NCI-H748 (cell line): Measurements from ENCODE around the gene RIC1.
"Not testable (repeated sequence)": the region's sequence is repeated elsewhere in the genome, so short reads cannot be mapped to it uniquely, and the experiment has no call there.

Source experiments
- DNase-seq: peaks from one replicate; lab custom pipeline; 2025; ENCODE audit not compliant: unreplicated experiment; lab: John Stamatoyannopoulos, UW

Gene RIC1

DNA sequence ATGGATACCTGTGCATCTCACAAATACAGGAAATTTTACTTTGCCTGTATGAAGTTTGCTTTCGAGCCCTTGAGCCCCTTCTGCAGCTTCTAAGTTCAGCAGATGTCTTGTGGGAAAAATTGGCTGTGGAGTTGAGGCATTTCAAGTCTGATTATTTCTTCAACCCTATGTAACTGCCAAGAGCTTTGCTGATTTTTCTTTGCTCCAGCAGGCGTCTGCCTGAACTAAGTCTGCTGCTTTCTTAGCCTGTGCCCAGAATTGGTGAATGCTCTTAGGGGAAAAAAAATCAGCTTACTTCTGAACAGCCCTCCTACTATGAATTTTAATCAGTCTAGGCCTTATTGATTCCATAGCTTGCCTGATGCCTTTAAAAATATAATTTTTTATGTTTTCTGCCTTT, 41.2 kb downstream of the RIC1 start:
- no peak for DNase-seq

DNA sequence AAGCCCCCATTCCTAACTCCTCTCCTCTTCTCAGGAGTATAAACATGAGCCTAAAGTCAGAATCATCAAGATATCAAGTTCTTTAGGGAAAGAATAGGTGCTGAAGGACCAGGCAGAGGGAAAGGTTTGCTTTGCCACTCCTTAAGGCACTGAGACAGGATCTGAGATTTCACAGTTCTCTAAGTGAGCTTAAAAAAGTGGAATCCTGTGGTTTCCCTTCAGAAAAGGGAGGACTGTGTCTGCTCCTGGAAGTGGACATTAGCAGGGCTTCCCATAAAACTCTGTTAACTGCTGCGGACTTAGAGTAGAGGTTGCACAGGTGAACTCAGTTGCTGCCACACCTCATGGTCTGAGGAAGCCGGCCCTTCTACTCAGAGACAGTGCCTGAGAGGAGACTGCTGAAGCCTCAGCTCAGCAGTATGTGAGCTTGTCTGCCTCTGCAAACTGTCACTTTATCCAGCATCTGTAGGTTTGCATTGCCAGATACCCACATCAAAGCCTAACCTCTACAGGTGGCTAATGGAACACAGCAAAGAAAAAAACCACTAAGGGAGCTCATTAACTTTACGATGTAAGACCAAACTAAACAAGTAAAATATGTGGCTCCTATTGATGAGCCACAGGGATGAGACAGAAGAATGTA, 42.9 kb downstream of the RIC1 start:
- peak; percentile 26 for DNase-seq

DNA sequence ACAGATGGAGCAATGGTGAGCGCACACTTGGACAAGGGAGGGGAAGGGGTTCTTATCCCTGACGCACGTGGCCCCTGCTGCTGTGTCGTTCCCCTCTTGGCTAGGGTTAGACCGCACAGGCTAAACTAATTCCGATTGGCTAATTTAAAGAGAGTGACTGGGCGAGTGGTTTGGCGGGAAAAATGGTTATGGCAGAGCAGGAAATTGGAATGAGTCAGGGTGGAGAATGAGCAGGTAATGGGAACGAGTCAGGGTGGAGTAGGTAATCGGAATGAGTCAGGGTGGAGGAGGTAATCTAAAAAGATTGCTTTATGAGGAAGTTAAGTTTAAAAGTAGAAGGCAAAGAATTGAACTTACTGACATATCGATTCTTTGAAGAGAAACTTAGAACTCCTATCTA, 46.1 kb downstream of the RIC1 start:
- DNase-seq: not testable (repeated sequence)

DNA sequence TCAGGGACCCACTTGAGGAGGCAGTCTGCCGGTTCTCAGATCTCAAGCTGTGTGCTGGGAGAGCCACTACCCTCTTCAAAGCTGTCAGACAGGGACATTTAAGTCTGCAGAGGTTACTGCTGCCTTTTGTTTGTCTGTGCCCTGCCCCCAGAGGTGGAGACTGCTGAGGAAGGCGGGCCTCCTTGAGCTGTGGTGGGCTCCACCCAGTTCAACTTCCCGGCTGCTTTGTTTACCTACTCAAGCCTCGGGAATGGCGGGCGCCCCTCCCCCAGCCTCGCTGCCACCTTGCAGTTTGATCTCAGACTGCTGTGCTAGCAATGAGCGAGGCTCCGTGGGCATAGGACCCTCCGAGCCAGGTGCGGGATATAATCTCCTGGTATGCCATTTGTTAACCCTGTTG, 54.7 kb downstream of the RIC1 start:
- peak; percentile 5 for DNase-seq

DNA sequence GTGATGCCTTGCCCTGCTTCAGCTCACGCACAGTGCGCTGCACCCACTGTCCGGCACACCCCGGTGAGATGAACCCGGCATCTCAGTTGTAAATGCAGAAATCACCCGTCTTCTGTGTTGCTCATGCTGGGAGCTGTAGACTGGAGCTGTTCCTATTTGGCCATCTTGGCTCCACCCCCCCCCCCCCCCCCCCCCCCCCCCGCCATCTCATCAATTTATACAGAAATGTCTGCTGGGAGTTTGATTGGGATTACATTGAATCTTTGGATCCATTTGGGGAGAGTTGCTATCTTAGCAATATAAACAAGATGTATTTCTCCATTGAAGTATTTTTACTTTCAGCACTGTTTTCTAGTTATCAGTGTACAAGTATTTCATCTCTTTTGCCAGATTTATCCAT, 55.2 kb downstream of the RIC1 start:
- no peak for DNase-seq

DNA sequence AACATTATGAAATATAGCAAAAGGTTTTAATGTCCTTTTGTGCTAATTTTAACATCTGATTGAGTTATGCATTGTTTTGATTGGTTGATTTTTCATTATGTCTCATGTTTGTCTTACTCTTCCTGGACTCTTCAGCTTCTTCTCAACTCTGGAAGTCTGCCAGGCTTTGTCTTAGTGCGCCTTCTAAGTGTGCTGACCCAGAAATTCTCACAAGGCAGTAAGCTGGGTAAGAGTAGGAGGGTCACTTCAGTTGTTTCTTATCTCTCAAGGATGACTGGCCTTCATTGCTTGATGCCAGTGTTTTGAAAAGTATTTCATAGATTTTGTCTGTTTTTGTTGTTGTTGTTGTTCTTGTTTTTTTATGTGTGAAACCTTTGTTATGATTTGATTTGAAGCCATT, 59.2 kb downstream of the RIC1 start:
- DNase-seq: no peak

DNA sequence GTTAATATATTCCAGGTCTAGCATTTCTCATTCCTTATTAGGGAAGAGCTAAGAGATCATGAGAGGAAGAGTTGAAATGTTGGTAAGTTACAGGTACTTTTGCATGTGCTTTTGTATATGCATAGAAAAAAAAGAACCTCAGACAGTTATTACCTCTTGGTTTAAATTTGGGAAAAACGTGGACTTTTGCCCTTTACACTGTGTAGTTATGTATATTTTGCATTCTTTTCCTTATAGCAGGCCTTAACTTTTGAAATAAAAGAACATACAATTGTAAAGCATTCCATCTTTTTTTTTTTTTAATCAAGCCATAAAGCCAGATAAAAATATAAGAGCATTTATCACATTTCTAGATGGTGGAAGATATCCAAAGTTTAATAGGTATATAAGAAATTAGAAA, 61.4 kb downstream of the RIC1 start:
- DNase-seq: no peak

DNA sequence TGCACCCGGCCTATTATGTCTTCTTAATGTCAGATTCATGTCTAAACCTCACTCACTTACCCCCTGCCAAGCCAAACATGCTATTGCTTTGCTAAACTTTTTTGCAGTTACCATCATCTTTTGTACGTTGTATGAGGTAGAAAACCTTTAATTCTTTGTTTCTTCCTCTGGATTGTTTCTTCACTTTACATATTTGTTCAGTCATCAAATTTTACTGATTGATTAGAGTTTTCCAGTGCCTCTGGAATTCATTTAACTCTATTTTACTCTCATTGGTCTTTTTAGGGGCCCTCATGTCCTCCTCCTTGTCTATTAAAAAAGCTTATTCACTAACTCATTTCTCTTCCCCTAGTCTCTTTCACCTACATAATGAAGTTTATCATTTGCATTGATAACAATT, 67.0 kb downstream of the RIC1 start:
- no peak for DNase-seq

DNA sequence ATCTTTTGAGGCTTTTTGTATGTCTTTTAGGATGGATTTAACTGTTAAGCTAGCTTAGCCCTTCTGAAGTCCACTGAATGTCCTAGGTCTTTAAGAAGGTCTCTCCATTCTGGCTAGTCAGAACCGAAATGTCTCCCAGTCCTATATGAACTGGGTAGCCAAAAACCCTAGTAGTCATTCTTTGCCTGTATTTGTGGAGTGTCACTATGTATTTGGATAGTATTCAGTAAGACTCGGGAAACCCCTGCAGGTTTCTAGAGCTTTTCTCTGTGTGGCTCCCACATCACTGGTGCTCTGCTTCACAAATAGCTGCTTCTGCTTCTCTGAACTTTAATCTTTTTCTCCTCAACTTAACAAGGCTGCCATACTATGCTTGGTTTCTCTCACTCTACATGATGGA, 68.0 kb downstream of the RIC1 start:
- DNase-seq: no peak

DNA sequence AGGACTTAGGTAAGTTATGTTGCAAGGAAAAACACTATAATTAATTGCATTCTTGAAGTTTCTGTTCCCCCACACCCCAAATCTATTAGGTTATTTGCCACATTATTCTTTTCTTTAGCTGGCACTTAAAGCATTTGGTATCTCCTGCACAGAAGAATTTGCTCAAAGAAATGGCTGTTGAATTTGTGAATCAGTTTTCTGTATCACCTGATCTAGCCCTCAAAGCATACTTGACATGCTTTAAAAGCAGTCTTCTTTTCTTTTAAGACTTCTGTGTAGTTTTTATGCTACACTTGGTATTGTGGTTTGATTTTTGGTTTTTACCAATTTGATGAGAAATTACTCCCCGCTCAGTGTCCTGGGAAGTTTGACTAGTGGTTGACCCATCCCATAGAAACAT, 69.1 kb downstream of the RIC1 start:
- no peak for DNase-seq

DNA sequence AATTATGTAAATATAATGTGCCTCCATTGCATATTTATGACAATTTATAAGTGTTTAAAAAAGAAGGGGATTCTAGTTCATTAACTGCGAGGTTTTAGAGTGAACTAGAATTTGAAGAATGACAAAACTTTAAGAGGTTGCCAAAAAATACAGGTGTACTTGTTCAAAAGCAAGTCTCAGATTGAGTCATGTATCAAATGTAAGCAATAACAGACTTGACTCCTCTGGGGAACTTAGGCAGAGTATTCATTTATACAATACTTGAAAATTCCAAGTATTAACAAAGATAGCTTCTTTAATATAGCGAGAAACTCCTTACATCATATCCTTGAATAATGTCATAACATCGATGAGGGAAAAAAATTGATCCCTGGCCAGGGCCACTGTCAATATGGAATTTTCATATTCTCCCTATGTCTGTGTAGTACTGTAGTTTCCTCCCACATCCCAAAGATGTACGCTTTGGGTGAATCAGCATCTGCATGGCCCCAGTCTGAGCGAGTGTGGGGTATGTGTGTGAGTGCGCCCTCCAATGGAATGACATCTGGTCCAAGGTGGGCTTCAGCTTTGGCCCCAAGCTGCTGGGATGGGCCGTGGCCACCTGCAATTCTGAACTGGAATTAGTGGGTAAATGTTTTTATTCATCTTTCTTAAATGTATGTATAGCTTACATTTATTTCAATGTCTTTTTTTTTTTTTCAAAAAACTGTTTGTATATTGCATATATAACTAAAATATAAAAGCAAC, 70.1 kb downstream of the RIC1 start:
- no peak for DNase-seq

DNA sequence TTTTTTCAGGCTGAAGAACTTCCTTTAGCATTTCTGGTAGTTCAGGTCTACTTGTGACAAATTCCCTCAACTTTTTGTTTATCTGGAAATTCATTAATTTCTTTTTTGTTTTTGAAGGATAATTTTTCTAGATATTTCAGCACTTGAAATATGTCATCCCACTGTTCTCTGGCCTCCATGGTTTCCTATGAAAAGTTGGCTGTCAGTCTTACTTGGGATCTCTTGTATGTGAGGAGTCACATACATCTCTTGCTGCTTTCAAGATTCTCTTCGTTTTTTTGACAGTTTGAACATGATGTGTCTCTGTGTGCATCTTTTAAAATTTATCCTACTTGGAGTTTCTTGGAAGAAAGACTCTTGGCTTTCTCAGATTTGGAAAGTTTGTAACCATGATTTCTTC, 79.5 kb downstream of the RIC1 start:
- no peak for DNase-seq

DNA sequence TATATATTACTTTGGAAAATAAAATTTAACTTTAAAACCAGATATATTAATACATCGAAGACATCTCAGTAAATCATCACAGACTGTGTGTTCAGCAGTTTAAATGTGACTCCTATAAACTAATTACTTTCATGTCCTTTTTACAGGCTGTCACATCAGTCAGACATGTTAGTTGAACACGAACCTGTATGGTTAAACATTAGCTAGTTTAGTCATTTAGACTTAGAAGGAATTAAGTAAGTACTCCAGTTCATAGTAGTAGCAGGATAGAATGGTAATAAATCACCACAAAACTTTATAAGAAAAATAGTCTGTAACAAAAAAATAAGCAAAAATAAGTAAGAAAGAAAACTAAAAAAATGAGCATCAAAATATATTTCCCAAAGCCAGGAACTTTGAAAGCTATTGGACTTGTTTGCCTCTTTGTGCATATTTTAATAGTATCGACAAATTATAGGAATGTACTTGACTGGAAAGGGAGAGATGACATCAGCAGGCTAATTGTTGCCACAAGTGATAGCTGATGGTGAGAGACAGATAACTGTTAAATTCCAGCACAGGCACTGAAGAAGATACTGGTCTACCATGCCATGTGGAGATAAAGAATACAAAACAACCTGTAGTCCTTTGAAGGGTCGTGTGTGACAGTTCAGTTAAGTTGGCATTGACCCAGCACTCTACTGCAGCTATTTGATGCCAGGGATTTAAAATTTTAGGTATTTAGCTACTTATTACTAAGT, 83.9 kb downstream of the RIC1 start:
- DNase-seq: no peak

DNA sequence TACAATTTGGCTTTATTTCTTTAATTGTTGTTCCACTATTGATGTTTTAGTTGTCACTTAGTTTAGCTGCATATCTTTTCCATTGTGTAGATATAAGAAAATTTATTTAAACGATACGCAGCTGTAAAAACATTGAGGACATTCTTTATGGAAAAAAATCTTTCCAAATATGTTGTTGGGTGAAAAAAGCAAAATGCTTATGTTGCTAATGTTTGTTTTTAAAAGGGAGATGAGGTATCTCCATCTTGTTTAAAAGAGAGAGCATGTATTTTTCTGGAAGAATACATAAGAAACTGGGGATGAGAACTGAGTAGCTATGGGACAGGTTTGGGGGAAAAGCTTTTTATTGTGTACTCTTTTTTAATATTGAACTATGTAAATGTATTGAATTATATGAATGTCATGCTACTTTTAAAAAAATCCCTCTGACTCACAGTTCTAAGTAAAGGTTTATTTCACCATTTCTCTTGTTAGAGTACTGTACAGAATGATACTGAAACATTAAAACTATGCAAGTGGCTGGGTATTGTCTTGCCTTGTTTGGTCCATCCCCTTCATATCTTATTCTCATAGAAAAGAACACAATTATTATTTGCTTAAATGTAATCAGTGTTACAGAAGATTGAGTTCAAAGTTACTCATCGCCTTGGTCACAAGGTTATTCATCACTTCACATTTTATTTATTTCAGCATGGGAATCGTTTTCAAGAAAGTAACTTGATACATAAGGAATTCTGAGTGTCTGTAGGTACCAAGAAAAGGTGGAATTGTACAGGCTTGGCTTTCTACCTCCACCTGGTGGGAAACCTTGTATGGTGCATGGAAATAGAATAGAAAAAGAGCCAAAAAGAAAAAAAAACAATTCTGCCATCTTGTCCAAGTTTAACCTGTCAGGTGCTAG, 85.8 kb downstream of the RIC1 start:
- DNase-seq: no peak

DNA sequence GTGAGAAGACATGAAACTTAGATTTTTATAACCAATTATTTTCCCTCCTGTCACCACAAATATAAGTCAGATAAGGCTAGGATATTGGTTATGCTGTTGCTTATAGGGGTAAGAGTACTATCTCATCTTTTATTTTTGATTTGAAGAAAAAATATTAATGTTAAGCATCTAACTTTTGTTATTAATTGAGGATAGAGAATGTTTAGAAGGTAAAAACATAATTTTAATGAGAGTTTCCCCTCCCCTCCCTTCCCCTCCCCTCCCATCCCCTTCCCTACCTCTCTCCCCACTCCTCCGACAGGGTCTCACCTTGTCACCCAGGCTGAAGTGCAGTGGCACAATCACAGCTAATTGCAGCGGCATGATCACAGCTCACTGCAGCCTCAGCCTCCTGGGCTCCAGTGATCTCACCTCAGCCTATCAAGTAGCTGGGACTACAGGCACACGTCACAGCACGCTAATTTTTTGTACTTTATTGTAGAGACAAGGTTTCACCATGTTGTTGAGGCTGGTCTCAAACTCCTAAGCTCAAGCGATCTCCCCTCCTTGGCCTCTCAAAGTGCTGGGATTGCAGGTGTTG, 86.7 kb downstream of the RIC1 start:
- DNase-seq: no peak

DNA sequence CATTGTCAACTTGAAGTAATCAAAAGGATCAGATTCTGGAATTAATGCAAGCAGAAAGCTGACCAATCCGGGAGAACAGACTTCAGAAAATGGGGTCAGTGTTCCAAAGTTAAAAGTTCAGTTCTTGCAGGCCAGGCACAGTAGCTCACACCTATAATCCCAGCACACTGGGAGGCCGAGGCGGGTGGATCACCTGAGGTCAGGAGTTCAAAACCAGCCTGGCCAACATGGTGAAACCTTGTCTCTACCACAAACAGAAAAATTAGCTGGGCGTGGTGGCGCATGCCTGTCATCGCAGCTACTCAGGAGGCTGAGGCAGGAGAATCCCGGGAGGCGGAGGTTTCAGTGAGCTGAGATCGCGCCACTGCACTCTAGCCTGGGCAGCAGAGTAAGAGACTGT, 88.5 kb downstream of the RIC1 start:
- DNase-seq: not testable (repeated sequence)

DNA sequence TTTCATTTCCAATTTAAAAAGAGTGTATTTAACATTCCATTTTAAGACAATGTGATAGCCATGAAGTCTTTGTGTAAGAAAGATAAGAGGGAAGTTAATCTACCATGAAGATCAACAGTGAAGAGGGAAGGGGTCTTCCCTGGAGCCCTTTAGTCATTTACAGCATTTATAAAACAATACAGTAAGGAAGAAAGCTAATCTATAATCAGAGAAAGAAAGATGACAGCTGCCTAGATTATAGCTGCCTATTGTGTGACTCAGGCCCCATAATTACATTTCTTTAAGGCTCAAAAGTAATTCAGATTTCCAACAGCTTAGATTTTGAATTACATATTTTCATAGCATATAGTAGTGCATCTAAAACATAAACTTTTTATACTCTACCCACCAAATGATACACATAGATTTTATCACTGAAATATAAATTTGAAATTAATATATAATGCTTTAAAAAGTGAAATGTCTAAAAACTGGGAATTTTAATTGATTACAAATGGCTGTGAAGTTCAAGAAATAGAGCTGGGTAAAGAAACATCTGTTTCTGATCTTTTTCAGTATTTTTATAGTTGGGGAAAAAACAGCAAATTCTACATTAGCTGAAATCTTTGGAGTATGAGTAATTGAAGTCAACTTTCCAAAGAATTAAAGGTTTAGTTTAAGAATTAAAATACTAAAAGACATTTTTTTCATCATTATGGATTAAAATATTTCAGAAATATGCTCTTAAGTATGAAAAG, 89.6 kb downstream of the RIC1 start:
- no peak for DNase-seq

DNA sequence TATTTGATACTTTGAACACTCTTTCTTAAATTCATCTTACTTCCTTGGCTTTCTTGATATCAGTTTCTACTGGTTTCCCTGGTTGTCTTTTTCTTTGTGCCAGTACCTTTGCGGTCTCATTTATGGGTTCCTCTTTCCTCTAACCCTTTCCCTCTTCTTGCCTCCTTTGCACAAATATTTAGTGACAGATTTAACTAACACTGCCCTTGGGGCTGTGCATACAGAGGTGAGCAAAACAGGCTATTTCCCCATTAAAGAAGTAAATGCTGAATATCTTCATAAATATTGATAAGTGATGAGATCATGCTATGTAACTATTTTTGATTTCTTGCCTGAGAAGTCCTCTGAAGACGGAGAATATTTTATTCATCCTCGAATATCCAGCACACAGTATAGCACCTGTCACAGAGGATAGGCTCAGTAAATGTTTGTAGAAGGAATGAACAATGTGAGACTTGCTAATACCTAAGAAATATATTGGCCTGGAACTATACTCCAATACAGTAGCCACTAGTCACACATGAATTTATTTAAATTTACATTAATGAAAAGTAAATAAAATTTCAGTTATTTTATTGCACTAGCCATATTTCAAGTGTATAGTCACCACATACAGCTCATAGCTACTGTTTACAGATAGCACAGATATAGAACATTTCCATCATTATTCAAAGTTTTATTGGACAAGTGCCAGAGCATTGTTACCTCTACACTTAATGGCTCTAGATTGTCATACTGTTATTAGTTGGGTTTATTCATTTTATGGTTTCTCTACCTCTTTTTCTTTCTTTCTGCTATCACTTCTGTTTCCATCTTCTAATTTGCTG, 90.4 kb downstream of the RIC1 start:
- no peak for DNase-seq

DNA sequence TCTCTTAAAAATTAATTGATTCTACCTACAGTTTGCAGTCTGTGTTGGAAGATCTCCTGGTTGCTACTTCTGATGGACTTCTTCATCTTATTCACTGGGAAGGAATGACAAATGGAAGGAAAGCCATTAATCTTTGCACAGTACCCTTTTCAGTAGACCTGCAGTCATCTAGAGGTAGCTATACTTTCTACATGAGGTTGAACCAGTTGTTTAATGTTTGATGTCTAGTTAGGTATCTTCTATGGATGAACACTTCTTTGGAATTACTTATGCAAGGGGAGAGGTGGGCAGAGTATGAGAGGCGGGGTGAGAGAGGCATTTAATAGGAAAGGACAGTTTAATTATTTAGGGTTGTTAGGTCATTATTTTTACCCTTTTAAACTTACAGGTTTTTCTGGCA, 91.2 kb downstream of the RIC1 start:
- DNase-seq: no peak
